Left ventricle myocardium inferior (tissue), 1 donor: ENCODE measurements around the gene MYOM1. TPM values are rescaled to one million over a fixed set of nuclear protein-coding genes. Genes with fewer than 3 reads are reported as not detected.

Experiments used
- DNase-seq: peaks from one replicate; pipeline ENCODE4 v3.0.0-alpha.2; 2020
- H3K27ac ChIP-seq: fragments of 200-600 bp; replicated peaks from 2 replicates; pipeline ENCODE4 v1.8.0; 2021
- H3K27me3 ChIP-seq: fragments of 200-600 bp; 2 replicates; pipeline ENCODE4 v1.8.0; 2021; ENCODE audit warnings: low read depth
- H3K36me3 ChIP-seq: fragments of 200-600 bp; 2 replicates; pipeline ENCODE4 v1.8.0; 2021
- H3K4me1 ChIP-seq: fragments of 200-600 bp; 2 replicates; pipeline ENCODE4 v1.8.0; 2021
- H3K4me3 ChIP-seq: fragments of 200-600 bp; 2 replicates; pipeline ENCODE4 v1.8.0; 2021; ENCODE audit warnings: mild to moderate bottlenecking, moderate library complexity
- H3K9me3 ChIP-seq: fragments of 200-600 bp; replicated peaks from 2 replicates; pipeline ENCODE4 v1.8.0; 2021
- CTCF ChIP-seq: fragments of 200-600 bp; IDR thresholded peaks from 2 replicates; pipeline ENCODE4 v1.8.0; 2021; ENCODE audit warnings: antibody characterized with exemption, mild to moderate bottlenecking, borderline replicate concordance
- intact Hi-C: fragments of 100-400 bp; cut with micrococcal nuclease; formaldehyde crosslinking; loops from one replicate; pipeline ENCODE4 v1.11.0; 2022
- total RNA-seq: library from RNA; stranded (reverse); fragmentation: NEBNext Ultra II Directional; extraction: Animal tissue kit (Norgen Biotek cat#: 25700); gene quantifications from one replicate; pipeline ENCODE4 v1.2.1, GENCODE V29; 2021
- donor health status: DM: no; HTN: yes; CAD: no; lungs with severe emphysema.

The MYOM1 gene
- total RNA-seq, 1 donor from 2014 or later: 667 TPM

- H3K27me3 ChIP-seq: no peaks in the 10 kb centered on the region
- peak overlapping the region; percentile 92 for H3K27ac ChIP-seq
- H3K4me3 ChIP-seq: peak overlapping the region; percentile 71
- no peaks in the 10 kb centered on the region for H3K9me3 ChIP-seq
- intact Hi-C loops: no loop called here
- no peak for TF ChIP-seq CTCF
- H3K36me3 ChIP-seq: peaks cover 29% of the 10 kb centered on the region
- no peak for DNase-seq
- peaks cover 75% of the 10 kb centered on the region for H3K4me1 ChIP-seq
These were observed 1.7 kb downstream of the MYOM1 start for GRCh38 chr18:3217948-3218647.

- H3K27ac ChIP-seq: peak overlapping the region; percentile 92
- peaks cover 35% of the 10 kb centered on the region for H3K36me3 ChIP-seq
- TF ChIP-seq CTCF: no peak
- intact Hi-C loops: no loop called here
- H3K27me3 ChIP-seq: no peaks in the 10 kb centered on the region
- DNase-seq: no peak
- H3K9me3 ChIP-seq: no peaks in the 10 kb centered on the region
- H3K4me3 ChIP-seq: peak overlapping the region; percentile 71
- peaks cover 86% of the 10 kb centered on the region for H3K4me1 ChIP-seq
These were observed 2.8 kb downstream of the MYOM1 start for GRCh38 chr18:3216987-3217386.

- intact Hi-C loops: no loop called here
- H3K36me3 ChIP-seq: peaks cover 47% of the 10 kb centered on the region
- H3K27ac ChIP-seq: peak overlapping the region; percentile 92
- H3K9me3 ChIP-seq: no peaks in the 10 kb centered on the region
- TF ChIP-seq CTCF: no peak
- H3K4me1 ChIP-seq: peaks cover 89% of the 10 kb centered on the region
- no peak for DNase-seq
- H3K27me3 ChIP-seq: no peaks in the 10 kb centered on the region
- peak overlapping the region; percentile 71 for H3K4me3 ChIP-seq
These were observed 4.7 kb downstream of the MYOM1 start for GRCh38 chr18:3214855-3215637.

- no peak for TF ChIP-seq CTCF
- Histone ChIP-seq H3K27ac (peak overlapping the region; percentile 92), H3K36me3 (peaks cover 56% of the 10 kb centered on the region), H3K4me1 (peaks cover 97% of the 10 kb centered on the region), H3K9me3 (no peaks in the 10 kb centered on the region), H3K4me3 (peak overlapping the region; percentile 71), H3K27me3 (no peaks in the 10 kb centered on the region)
- no peak for DNase-seq
- intact Hi-C loops: no loop called here
These were observed 6.3 kb downstream of the MYOM1 start for GRCh38 chr18:3213300-3214059.

- Histone ChIP-seq H3K27me3 (no peaks in the 10 kb centered on the region), H3K4me1 (peaks cover 97% of the 10 kb centered on the region), H3K4me3 (peak overlapping the region; percentile 71), H3K9me3 (no peaks in the 10 kb centered on the region), H3K36me3 (peaks cover 56% of the 10 kb centered on the region), H3K27ac (peak overlapping the region; percentile 92)
- intact Hi-C loops: no loop called here
- no peak for TF ChIP-seq CTCF
- no peak for DNase-seq
These were observed 7.1 kb downstream of the MYOM1 start for GRCh38 chr18:3212657-3213056.
